Esophagus squamous epithelium (tissue), 5 donors: ENCODE data around the gene SIDT2. TPM values are rescaled to one million over a fixed set of nuclear protein-coding genes. Genes with fewer than 3 reads are reported as not detected.

Source experiments
- DNase-seq: peaks from one replicate; lab custom pipeline; 2025; lab: John Stamatoyannopoulos, UW
- H3K27ac ChIP-seq, 4 donors: fragments of 200-600 bp; sonication (generic); one replicate each; pipeline ENCODE4 v1.5.1; 2016 to 2019; ENCODE audit warnings: mild to moderate bottlenecking in 1 of 4
- H3K27me3 ChIP-seq, 4 donors: fragments of 200-600 bp; sonication (generic); 1 replicate in 3 of 4; 2 replicates in 1 of 4; pipeline versions ENCODE4 v1.5.1 to v1.6.0; 2017 to 2021; ENCODE audit warnings: antibody characterized with exemption in 1 of 4
- H3K36me3 ChIP-seq, 3 donors: fragments of 200-600 bp; sonication (generic); one replicate each; pipeline ENCODE4 v1.5.1; 2016 to 2019
- H3K4me1 ChIP-seq, 3 donors: fragments of 200-600 bp; sonication (generic); one replicate each; pipeline ENCODE4 v1.5.1; 2017 to 2019
- H3K4me3 ChIP-seq, 4 donors: fragments of 200-600 bp; sonication (generic); 1 replicate in 3 of 4; 2 replicates in 1 of 4; pipeline ENCODE4 v1.5.1; 2016 to 2019; ENCODE audit warnings: mild to moderate bottlenecking in 2 of 4, moderate library complexity in 1 of 4
- H3K9me3 ChIP-seq, 3 donors: fragments of 200-600 bp; sonication (generic); one replicate each; pipeline ENCODE4 v1.5.1; 2016 to 2019
- CTCF ChIP-seq, 6 experiments: fragments of 450-650 bp in 4 of 6; fragments of 200-600 bp in 2 of 6; sonication (generic) in 2 of 6; IDR thresholded peaks; one replicate each; pipeline ENCODE4 v1.5.1; 2016 to 2019; ENCODE audit warnings: antibody characterized with exemption in 6 of 6, mild to moderate bottlenecking in 4 of 6, moderate library complexity in 4 of 6
- POLR2A ChIP-seq, 4 donors: fragments of 450-650 bp; IDR thresholded peaks; one replicate each; pipeline ENCODE4 v1.6.1; 2017; ENCODE audit warnings: antibody characterized with exemption in 4 of 4, mild to moderate bottlenecking in 4 of 4, moderate library complexity in 3 of 4
- WGBS, 2 donors: methylation state at CpG; one replicate each; pipeline ENCODE4 v1.1.5; 2018; 5-methylcytosine and 5-hydroxymethylcytosine counted together
- intact Hi-C: fragments of 100-400 bp; cut with DNase I; formaldehyde crosslinking; loops from one replicate; pipeline ENCODE4 v1.15.0; 2022
- total RNA-seq, 4 donors: library from RNA; depleted of rRNA; stranded (reverse); fragments of >200 nt; gene quantifications; one replicate each; pipeline ENCODE4 v1.1.0, GENCODE V29; 2016
- donor health status: DM: yes; HTN: yes; CAD: no.

Gene SIDT2
- total RNA-seq, 4 donors from 2014 or later = 6.9 to 20.0 (median 9.4) TPM

GRCh38 chr11:117212697-117213355, 34.3 kb downstream of the SIDT2 start:
- Histone ChIP-seq H3K4me3 (no peak overlapping the region), H3K27me3 (no peaks in the 10 kb centered on the region), H3K27ac (no peak overlapping the region), H3K4me1 (peaks cover 0 to 19% (median 0%) of the 10 kb centered on the region in 3 donors), H3K9me3 (no peaks in the 10 kb centered on the region), H3K36me3 (peaks cover 0 to 84% (median 12%) of the 10 kb centered on the region in 3 donors)
- intact Hi-C loops = no loop called here
- 94 to 95% methylated on average over 10 to 11 of the region's 11 CpGs for WGBS, 2 donors
- DNase-seq = no peak
- TF ChIP-seq CTCF (IDR thresholded peaks at IDR 0.05) = no peak
- no peak for TF ChIP-seq POLR2A (IDR thresholded peaks at IDR 0.05)

GRCh38 chr11:117214404-117215110, 36.0 kb downstream of the SIDT2 start:
- H3K4me1 ChIP-seq = peaks cover 0 to 34% (median 9%) of the 10 kb centered on the region in 3 donors
- H3K27ac ChIP-seq = peak overlapping the region in 1 of 4 donors; percentile 9
- no peaks in the 10 kb centered on the region for H3K9me3 ChIP-seq
- TF ChIP-seq POLR2A (IDR thresholded peaks at IDR 0.05) (no peak), CTCF (IDR thresholded peaks at IDR 0.05) (no peak)
- intact Hi-C loops = no loop called here
- 79 to 80% methylated on average over 7 of the region's 7 CpGs for WGBS, 2 donors
- no peak overlapping the region for H3K4me3 ChIP-seq
- no peaks in the 10 kb centered on the region for H3K27me3 ChIP-seq
- no peak for DNase-seq
- H3K36me3 ChIP-seq = peaks cover 12 to 97% (median 13%) of the 10 kb centered on the region in 3 donors

- peaks cover 9 to 62% (median 29%) of the 10 kb centered on the region in 3 donors for H3K4me1 ChIP-seq
- TF ChIP-seq POLR2A (IDR thresholded peaks at IDR 0.05) (no peak), CTCF (IDR thresholded peaks at IDR 0.05) (no peak)
- H3K27ac ChIP-seq = peak overlapping the region; percentile 72 to 93 (median 84)
- intact Hi-C loops = no loop called here
- peaks cover 15 to 100% (median 21%) of the 10 kb centered on the region in 3 donors for H3K36me3 ChIP-seq
- WGBS, 2 donors = 54 to 66% methylated on average over 5 to 10 of the region's 11 CpGs
- H3K4me3 ChIP-seq = peak overlapping the region in 3 of 4 donors; percentile 3 to 15 (median 8)
- no peaks in the 10 kb centered on the region for H3K9me3 ChIP-seq
- DNase-seq = no peak
- no peaks in the 10 kb centered on the region for H3K27me3 ChIP-seq
Observed at GRCh38 chr11:117217141-117218084, 38.9 kb downstream of the SIDT2 start.

GRCh38 chr11:117218133-117218915, 39.8 kb downstream of the SIDT2 start:
- H3K9me3 ChIP-seq = no peaks in the 10 kb centered on the region
- TF ChIP-seq POLR2A (IDR thresholded peaks at IDR 0.05) = no peak
- TF ChIP-seq CTCF (IDR thresholded peaks at IDR 0.05) = no peak
- H3K27me3 ChIP-seq = no peaks in the 10 kb centered on the region
- H3K4me3 ChIP-seq = peak overlapping the region in 2 of 4 donors; percentile 3 to 15
- H3K36me3 ChIP-seq = peaks cover 21 to 100% (median 27%) of the 10 kb centered on the region in 3 donors
- peak overlapping the region; percentile 72 to 93 (median 84) for H3K27ac ChIP-seq
- H3K4me1 ChIP-seq = peaks cover 9 to 71% (median 34%) of the 10 kb centered on the region in 3 donors
- no peak for DNase-seq
- intact Hi-C loops = no loop called here
- 76 to 78% methylated on average over 6 to 15 of the region's 15 CpGs for WGBS, 2 donors
